ENCODE results near the gene GUCY1A2.

Gene GUCY1A2

GRCh38 chr11:106959386-106959785, 58.9 kb downstream of the GUCY1A2 start:
- TF ChIP-seq, protein P1, sequence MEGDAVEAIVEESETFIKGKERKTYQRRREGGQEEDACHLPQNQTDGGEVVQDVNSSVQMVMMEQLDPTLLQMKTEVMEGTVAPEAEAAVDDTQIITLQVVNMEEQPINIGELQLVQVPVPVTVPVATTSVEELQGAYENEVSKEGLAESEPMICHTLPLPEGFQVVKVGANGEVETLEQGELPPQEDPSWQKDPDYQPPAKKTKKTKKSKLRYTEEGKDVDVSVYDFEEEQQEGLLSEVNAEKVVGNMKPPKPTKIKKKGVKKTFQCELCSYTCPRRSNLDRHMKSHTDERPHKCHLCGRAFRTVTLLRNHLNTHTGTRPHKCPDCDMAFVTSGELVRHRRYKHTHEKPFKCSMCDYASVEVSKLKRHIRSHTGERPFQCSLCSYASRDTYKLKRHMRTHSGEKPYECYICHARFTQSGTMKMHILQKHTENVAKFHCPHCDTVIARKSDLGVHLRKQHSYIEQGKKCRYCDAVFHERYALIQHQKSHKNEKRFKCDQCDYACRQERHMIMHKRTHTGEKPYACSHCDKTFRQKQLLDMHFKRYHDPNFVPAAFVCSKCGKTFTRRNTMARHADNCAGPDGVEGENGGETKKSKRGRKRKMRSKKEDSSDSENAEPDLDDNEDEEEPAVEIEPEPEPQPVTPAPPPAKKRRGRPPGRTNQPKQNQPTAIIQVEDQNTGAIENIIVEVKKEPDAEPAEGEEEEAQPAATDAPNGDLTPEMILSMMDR (IDR thresholded peaks at IDR 0.05), result no peak

DNA sequence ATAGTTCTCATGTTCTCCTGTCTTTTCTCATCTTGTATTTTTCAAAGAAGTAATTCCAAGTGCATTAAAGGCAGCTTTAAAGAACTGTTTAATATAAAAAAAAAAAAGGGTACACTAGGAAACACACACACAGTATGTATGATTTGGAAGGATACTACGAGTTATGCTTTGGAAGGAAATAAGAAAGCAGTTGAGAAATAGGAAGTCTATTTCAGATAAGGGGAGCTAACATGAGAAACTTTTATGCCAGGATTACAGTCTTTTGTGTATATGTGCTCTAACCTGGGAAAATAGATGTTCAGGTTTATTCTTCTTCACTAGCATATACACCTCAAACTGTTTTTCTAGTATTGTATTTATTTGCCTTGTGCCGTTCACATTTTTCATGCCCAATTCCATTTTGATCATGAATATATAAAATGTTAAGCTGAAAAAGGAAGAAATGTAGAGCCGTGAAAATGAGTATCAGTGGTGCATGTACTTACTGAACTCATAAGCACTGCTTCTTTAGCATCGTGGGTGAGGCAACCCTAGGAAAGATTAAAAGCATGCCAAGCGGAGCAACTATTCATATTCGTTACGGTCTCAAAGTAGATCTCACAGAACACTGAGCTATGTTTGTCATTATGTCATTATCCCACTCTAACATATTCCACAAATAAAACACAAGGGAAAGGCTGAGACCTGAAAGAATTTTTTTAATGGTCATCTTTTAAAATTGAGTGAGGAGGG, 59.6 kb downstream of the GUCY1A2 start:
- TF ChIP-seq, protein P1 (IDR thresholded peaks at IDR 0.05), result no peak

GRCh38 chr11:106957030-106957482, 61.2 kb downstream of the GUCY1A2 start:
- TF ChIP-seq, protein P1 (IDR thresholded peaks at IDR 0.05), result no peak

GRCh38 chr11:106950067-106950491, 68.2 kb downstream of the GUCY1A2 start:
- TF ChIP-seq, protein P1 (IDR thresholded peaks at IDR 0.05), result no peak

- TF ChIP-seq, protein P1 (IDR thresholded peaks at IDR 0.05), result no peak
Observed at GRCh38 chr11:106943089-106943488, 75.2 kb downstream of the GUCY1A2 start.

GRCh38 chr11:106939157-106939556, 79.1 kb downstream of the GUCY1A2 start:
- TF ChIP-seq, protein P1 (IDR thresholded peaks at IDR 0.05), result no peak

GRCh38 chr11:106937111-106937510, 81.2 kb downstream of the GUCY1A2 start:
- TF ChIP-seq, protein P1 (IDR thresholded peaks at IDR 0.05), result no peak

All from LNCAP (cell line).